Embryonic facial prominence (tissue), 1 donor: ENCODE measurements around the gene FAXDC2.
"Not testable (repeated sequence)": the region's sequence is repeated elsewhere in the genome, so short reads cannot be mapped to it uniquely, and the experiment has no call there.

ENCODE experiments used
- DNase-seq: peaks from one replicate; pipeline ENCODE4 v3.0.0-alpha.2; 2016; ENCODE audit errors: extremely low spot score

The FAXDC2 gene

GRCh38 chr5:154830596-154830995 lies 19.8 kb downstream of the FAXDC2 start:
- DNase-seq: no peak

- no peak for DNase-seq
These were observed 20.2 kb downstream of the FAXDC2 start for GRCh38 chr5:154830219-154830595.

GRCh38 chr5:154829589-154830218 lies 20.7 kb downstream of the FAXDC2 start:
- DNase-seq: no peak

- DNase-seq: no peak
These were observed 21.2 kb downstream of the FAXDC2 start for GRCh38 chr5:154829181-154829588.

GRCh38 chr5:154824070-154824469 lies 26.3 kb downstream of the FAXDC2 start:
- DNase-seq: no peak

- DNase-seq: no peak
These were observed 26.8 kb downstream of the FAXDC2 start for GRCh38 chr5:154823605-154824004.

- DNase-seq: not testable (repeated sequence)
These were observed 27.5 kb downstream of the FAXDC2 start for GRCh38 chr5:154822896-154823295.

- DNase-seq: no peak
These were observed 30.0 kb downstream of the FAXDC2 start for GRCh38 chr5:154820383-154820782.

GRCh38 chr5:154819546-154819945 lies 30.9 kb downstream of the FAXDC2 start:
- no peak for DNase-seq

- DNase-seq: no peak
These were observed 31.8 kb downstream of the FAXDC2 start for GRCh38 chr5:154818471-154819116.

GRCh38 chr5:154817815-154818214 lies 32.6 kb downstream of the FAXDC2 start:
- DNase-seq: no peak

- no peak for DNase-seq
These were observed 33.4 kb downstream of the FAXDC2 start for GRCh38 chr5:154816891-154817492.

- no peak for DNase-seq
These were observed 34.6 kb downstream of the FAXDC2 start for GRCh38 chr5:154815684-154816247.

- DNase-seq: no peak
These were observed 35.4 kb downstream of the FAXDC2 start for GRCh38 chr5:154815025-154815424.

- no peak for DNase-seq
These were observed 36.7 kb downstream of the FAXDC2 start for GRCh38 chr5:154813736-154814135.

GRCh38 chr5:154813158-154813557 lies 37.2 kb downstream of the FAXDC2 start:
- no peak for DNase-seq

- DNase-seq: no peak
These were observed 38.5 kb downstream of the FAXDC2 start for GRCh38 chr5:154811653-154812465.

- DNase-seq: no peak
These were observed 39.2 kb downstream of the FAXDC2 start for GRCh38 chr5:154811239-154811638.

- DNase-seq: no peak
These were observed 44.2 kb downstream of the FAXDC2 start for GRCh38 chr5:154806176-154806575.

GRCh38 chr5:154802050-154802449 lies 48.4 kb downstream of the FAXDC2 start:
- DNase-seq: no peak

- DNase-seq: no peak
These were observed 49.3 kb downstream of the FAXDC2 start for GRCh38 chr5:154801083-154801482.

- DNase-seq: no peak
These were observed 49.8 kb downstream of the FAXDC2 start for GRCh38 chr5:154800582-154800981.
